H1 (cell line): Measurements from ENCODE around the gene RAB44. TPM values are rescaled to one million over a fixed set of nuclear protein-coding genes. Genes with fewer than 3 reads are reported as not detected.

ENCODE experiments used
- CBX8 ChIP-seq: fragments of 300-800, 300-1000 bp; sonication (generic); IDR thresholded peaks from 2 replicates; pipeline ENCODE4 v1.7.1; 2016; ENCODE audit warnings: low read depth, low read length, borderline replicate concordance
- CEBPB ChIP-seq: IDR thresholded peaks from 2 replicates; pipeline ENCODE4 v1.6.1; 2012; ENCODE audit warnings: low read depth, low read length
- GABPA ChIP-seq: IDR thresholded peaks from 2 replicates; pipeline ENCODE4 v1.6.1; 2011; ENCODE audit warnings: mild to moderate bottlenecking, low read length, moderate library complexity, borderline replicate concordance; ENCODE audit not compliant: insufficient read depth
- POU5F1 ChIP-seq: IDR thresholded peaks from 2 replicates; pipeline ENCODE4 v1.6.1; 2011; ENCODE audit warnings: low read depth, mild to moderate bottlenecking, low read length, moderate library complexity
- SIRT6 ChIP-seq: IDR thresholded peaks from one replicate; pipeline ENCODE4 v1.7.1; 2012; ENCODE audit warnings: low read length, inconsistent platforms
- TEAD4 ChIP-seq: IDR thresholded peaks from 2 replicates; pipeline ENCODE4 v1.6.1; 2012; ENCODE audit warnings: low read depth, low read length, inconsistent platforms, mixed read lengths
- polyA plus RNA-seq, 7 experiments: library from polyadenylated mRNA; depleted of rRNA in 3 of 7; stranded (reverse) in 5 of 7; unstranded in 2 of 7; fragments of >200 nt in 5 of 7; fragments of 200-250 nt in 2 of 7; gene quantifications; 1 replicate in 5 of 7; 2 replicates in 1 of 7; 4 replicates in 1 of 7; pipeline versions ENCODE4 v1.2.1 to v1.2.3, GENCODE V29; 2011 to 2013; ENCODE audit warnings: missing spikeins in 2 of 7, mixed read lengths in 2 of 7
- total RNA-seq: library from RNA; stranded (reverse); fragmentation: NEBNext Ultra II Directional; extraction: Animal tissue kit (Norgen Biotek cat#: 25700); gene quantifications from 2 replicates; pipeline ENCODE4 v1.2.1, GENCODE V29; 2021
- TF ChIP-seq, protein P1 (sequence below): IDR thresholded peaks from 2 replicates; pipeline ENCODE4 v1.6.1; 2012; ENCODE audit warnings: low read length, inconsistent platforms

The RAB44 gene
- total and polyA plus RNA-seq, 2 of the 8 experiments (the other 6 are each of a cell fraction or from before 2014, with no cell fraction given): 0.02 TPM; not detected in 1

DNA sequence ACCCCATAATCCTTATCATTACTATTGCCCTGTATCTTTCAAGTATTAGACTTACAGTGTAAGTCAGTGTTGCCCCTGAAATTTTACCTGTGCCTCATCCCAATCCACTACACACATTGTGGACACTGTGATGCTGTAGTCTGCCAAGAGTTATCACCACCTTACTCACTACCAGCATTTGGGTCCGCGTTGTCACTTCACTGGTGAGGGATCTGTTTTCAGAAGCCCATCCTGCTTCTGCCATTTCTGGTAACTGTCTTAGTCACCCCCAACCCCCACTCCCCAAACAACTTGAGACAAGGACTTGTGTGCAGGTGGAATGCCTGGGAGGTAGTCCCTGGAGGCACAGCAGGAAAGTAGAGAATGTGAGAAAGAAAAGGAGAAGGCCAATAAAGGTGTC, 6.0 kb upstream of the RAB44 start (continued):
- TF ChIP-seq TEAD4 (no peak), POU5F1 (no peak), GABPA (no peak), SIRT6 (no peak), CBX8 (no peak), CEBPB (no peak)
- TF ChIP-seq, protein P1, sequence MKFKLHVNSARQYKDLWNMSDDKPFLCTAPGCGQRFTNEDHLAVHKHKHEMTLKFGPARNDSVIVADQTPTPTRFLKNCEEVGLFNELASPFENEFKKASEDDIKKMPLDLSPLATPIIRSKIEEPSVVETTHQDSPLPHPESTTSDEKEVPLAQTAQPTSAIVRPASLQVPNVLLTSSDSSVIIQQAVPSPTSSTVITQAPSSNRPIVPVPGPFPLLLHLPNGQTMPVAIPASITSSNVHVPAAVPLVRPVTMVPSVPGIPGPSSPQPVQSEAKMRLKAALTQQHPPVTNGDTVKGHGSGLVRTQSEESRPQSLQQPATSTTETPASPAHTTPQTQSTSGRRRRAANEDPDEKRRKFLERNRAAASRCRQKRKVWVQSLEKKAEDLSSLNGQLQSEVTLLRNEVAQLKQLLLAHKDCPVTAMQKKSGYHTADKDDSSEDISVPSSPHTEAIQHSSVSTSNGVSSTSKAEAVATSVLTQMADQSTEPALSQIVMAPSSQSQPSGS: no peak
